DND-41 (cell line): Measurements from ENCODE around the gene PRDX2.

ENCODE experiments used
- EZH2 ChIP-seq: IDR thresholded peaks from 3 replicates; pipeline ENCODE4 v1.6.1; 2012; ENCODE audit warnings: borderline replicate concordance, low read depth, mild to moderate bottlenecking, moderate library complexity, low read length, inconsistent platforms; ENCODE audit not compliant: severe bottlenecking
- TF ChIP-seq, protein P1 (sequence below): IDR thresholded peaks from 2 replicates; pipeline ENCODE4 v1.5.1; 2012; ENCODE audit warnings: borderline replicate concordance, low read length, moderate library complexity, mild to moderate bottlenecking; ENCODE audit not compliant: poor library complexity, severe bottlenecking; ENCODE audit errors: extremely low read depth

DNA sequence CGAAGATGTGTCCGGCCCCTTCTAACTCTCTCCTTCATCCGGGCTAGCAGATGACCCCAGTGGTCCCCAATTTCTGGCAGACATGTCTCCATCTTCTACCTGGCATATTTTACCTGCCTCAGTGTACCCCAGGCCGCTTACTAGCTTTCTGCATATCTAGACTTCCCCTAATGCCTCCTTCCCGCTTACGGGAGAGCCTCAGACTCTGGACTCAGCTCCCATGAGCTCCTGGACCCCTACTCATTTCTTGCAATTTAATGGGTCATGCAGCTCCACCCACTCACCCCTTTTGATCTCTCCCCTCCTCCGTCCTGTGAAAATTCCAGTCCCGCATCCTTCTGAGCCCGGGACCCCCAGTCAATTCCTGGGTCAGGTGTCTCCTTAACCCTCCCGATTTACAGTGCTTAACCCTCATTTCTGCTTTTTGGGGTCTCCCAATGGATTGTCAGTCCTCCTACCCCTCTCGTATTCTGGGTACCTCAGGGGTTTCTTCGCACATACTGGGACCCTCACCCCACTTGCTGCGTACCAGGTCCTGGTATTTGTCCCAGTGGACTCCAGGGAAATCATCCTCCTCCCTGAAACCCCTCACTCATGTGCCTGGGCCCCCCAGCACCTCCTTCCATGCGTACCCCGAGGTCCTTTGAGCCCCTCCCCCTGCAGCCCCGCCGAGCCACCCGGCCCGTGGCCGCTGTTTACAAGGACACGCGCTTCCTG, 10.8 kb downstream of the PRDX2 start:
- TF ChIP-seq, protein P1, sequence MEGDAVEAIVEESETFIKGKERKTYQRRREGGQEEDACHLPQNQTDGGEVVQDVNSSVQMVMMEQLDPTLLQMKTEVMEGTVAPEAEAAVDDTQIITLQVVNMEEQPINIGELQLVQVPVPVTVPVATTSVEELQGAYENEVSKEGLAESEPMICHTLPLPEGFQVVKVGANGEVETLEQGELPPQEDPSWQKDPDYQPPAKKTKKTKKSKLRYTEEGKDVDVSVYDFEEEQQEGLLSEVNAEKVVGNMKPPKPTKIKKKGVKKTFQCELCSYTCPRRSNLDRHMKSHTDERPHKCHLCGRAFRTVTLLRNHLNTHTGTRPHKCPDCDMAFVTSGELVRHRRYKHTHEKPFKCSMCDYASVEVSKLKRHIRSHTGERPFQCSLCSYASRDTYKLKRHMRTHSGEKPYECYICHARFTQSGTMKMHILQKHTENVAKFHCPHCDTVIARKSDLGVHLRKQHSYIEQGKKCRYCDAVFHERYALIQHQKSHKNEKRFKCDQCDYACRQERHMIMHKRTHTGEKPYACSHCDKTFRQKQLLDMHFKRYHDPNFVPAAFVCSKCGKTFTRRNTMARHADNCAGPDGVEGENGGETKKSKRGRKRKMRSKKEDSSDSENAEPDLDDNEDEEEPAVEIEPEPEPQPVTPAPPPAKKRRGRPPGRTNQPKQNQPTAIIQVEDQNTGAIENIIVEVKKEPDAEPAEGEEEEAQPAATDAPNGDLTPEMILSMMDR, result no peak
- no peak for TF ChIP-seq EZH2
